Dermis blood vessel endothelial cell (primary cell): ENCODE data around the gene NTN5. TPM values are rescaled to one million over a fixed set of nuclear protein-coding genes. Genes with fewer than 3 reads are reported as not detected.
"Not testable (repeated sequence)": the region's sequence is repeated elsewhere in the genome, so short reads cannot be mapped to it uniquely, and the experiment has no call there.

ENCODE experiments used
- DNase-seq: peaks from one replicate; pipeline ENCODE4 v3.0.0; 2010
- total RNA-seq: library from RNA; depleted of rRNA; stranded (reverse); fragments of >200 nt; gene quantifications from 2 replicates; pipeline ENCODE4 v1.2.3, GENCODE V29; 2014

Gene NTN5
- total RNA-seq, 1 donor from 2014 or later, result not detected

DNA sequence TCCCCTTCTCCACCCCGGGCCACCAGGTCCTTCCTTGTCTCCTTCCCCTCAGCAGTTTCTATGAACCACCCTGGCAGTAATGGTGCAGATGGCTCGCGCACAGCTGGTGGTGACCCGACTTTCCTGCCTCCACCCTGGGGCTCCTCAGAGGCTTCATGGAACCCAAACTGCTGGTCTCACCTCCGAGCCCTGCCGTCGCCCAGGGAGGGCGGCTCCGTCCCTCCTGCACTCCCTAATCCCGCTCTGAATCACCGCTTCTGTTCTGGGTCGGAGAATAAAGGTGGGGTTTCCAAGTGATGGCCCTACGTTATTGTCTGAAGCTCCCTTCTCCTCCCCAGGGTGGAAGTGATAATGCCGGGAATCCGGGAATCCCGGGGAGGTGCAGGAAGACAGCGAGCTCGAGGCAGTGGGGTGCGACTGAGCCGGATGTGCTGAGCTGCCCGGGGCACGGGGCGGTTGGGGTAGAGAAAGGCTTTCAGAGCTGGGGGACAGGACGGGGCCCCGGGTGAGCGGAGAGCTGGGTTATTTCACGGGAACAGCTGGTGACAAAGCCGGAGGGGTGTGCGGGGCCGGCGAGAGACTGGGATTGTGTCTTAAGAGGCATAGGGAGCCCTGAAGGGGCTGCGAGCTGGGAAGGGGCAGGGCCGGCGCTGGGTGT is 23.7 kb upstream of the NTN5 start:
- no peak for DNase-seq

DNA sequence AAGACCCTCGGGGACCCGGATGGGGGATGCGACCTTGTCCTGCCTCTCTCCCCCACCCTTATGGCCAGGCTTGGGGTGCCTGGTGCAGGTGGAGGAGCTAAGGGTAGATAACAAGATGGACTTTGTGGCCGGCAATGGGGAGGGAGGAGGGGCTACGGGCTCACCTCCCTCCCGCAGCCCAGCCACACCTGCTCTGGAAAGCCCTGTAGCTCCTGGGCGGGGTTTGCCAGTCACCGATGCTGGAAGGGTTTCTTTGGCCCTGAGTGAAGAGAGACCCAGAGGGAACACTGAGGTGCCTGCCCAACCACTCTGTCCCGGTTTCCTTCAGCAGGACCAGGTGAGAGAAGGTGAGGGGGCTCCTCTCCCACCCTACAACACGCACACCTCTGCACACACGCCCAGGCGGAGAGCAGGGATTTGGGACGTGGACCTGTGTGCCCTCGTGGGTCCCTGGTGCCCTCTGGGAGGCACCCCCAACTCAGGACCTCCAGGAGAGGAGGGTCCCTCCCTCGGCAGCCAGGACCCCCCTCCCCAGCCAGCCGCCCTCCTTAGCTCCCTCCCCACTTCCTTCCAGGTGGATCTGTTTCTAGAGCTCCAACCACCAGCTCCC is 23.0 kb upstream of the NTN5 start, which contains the start of gene FUT2:
Gene FUT2, plus strand, starts transcription at position 229 of the 610 bp plus-strand sequence. CDS start 6,986 bp downstream, outside the sequence.
- DNase-seq, result no peak

DNA sequence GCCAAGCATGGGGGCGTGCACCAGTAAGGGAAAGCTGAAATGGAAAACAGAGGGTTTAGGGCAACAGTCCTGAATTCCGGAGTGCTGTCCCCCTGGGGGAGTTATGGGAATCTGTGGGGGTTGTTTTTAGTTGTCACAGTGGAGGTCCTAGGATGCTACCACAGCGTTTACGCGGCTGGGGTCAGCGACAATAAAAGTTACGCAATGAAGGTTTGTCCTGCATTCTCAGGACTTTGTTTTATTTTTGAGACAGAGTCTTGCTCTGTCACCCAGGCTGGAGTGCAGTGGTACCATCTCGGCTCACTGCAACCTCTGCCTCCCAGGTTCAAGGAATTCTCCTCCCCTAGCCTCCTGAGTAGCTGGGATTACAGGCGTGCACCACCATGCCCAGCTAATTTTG is 20.8 kb upstream of the NTN5 start:
- not testable (repeated sequence) for DNase-seq

DNA sequence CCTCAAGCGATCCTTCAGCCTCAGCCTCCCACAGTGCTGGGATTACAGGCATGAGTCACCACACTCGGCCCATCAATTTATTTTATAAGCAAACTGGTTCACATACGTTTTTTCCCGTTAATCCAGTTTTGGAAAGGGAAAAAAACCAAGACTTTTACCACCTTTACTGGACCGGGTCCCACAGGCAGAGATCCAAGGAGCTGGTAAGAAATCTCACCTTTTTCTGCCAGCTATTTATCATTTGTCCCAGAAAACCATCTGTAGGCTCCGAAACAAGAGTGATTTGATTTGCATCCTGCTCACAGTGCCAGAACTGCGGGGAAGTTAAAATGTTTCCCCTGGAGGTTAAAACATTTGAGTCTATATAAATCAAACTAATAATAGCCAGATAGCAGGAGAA is 16.6 kb upstream of the NTN5 start:
- DNase-seq, result no peak

- DNase-seq, result no peak
Observed at GRCh38 chr19:48687776-48688175, 15.0 kb upstream of the NTN5 start.

- DNase-seq, result not testable (repeated sequence)
Observed at GRCh38 chr19:48686637-48687036, 13.8 kb upstream of the NTN5 start.

- DNase-seq, result no peak
Observed at GRCh38 chr19:48686088-48686487, 13.3 kb upstream of the NTN5 start.

- DNase-seq, result no peak
Observed at GRCh38 chr19:48685583-48685982, 12.8 kb upstream of the NTN5 start.

- peak; percentile 65 for DNase-seq
Observed at GRCh38 chr19:48683349-48683748, 10.5 kb upstream of the NTN5 start.

GRCh38 chr19:48681127-48681470 is 8.3 kb upstream of the NTN5 start:
- DNase-seq, result no peak

DNA sequence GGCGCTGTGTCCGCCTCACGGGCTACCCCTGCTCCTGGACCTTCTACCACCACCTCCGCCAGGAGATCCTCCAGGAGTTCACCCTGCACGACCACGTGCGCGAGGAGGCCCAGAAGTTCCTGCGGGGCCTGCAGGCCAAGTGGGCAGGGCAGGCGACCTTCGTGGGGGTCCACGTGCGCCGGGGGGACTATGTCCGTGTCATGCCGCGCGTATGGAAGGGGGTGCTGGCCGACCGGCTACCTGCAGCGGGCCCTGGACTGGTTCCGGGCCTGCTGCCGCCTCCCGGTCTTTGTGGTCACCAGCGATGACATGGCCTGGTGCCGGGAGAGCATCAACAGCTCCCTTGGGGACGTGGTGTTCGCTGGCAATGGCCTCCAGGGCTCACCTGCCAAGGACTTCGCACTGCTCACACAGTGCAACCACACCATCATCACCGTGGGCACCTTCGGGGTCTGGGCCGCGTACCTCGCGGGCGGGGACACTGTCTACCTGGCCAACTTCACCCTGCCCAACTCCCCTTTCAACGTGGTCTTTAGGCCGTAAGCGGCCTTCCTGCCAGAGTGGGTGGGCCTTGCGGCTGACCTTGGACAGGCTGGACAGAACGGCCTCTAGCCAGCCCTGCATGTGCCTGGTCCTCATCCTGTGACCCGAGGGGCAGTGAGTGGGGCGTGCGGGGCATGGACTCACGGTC is 7.8 kb upstream of the NTN5 start:
- no peak for DNase-seq

DNA sequence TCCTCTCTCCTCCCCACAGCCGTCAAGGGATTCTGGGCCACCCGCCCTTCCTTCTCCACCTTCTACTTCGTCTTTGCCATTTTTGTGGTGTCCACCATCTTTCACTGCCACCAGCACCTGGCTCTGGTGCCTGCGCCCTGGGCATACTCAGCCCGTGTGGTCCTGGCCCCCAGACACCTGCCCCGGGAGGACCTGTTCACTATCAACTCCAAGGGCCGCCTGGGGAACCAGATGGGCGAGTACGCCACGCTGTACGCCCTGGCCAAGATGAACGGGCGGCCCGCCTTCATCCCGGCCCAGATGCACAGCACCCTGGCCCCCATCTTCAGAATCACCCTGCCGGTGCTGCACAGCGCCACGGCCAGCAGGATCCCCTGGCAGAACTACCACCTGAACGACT is 7.2 kb upstream of the NTN5 start:
- DNase-seq, result not testable (repeated sequence)

GRCh38 chr19:48678201-48678600 is 5.4 kb upstream of the NTN5 start:
- DNase-seq, result no peak

DNA sequence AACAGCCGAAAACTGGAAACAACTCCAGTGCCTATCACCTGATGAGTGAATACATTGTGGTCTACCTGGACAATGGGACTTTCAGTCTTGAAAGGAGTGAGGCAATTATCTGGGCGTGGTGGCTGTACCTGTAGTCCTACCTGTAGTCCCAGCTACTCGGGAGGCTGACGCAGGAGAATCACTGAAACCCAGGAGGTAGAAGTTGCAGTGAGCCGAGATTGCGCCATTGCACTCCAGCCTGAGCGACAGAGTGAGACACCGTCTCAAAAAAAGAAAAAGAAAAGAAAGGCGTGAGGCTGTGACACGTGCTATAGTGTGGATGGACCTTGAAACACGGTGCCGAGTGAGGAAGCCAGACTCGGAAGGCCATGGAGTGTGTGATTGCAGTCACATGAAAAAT is 4.1 kb upstream of the NTN5 start:
- no peak for DNase-seq

DNA sequence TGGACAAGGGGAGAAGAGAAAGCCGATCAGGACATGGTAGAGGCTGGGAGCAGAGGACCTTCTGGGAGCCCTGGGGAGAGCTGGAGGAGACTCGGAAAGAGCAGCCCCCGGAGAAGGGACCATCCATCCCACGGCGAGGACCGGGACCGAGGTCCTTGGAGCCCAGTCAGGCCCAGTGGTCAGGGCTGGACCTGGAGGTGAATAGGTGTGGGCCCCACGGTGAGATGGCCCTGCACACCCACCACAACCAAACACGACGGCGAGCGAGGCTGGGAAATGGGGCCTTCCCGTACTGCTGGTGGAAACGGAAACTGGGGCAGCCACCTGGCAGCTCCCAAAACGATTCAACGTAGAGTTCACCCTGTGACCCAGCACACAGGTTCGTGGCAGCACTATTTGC is 3.7 kb upstream of the NTN5 start:
- DNase-seq, result no peak

DNA sequence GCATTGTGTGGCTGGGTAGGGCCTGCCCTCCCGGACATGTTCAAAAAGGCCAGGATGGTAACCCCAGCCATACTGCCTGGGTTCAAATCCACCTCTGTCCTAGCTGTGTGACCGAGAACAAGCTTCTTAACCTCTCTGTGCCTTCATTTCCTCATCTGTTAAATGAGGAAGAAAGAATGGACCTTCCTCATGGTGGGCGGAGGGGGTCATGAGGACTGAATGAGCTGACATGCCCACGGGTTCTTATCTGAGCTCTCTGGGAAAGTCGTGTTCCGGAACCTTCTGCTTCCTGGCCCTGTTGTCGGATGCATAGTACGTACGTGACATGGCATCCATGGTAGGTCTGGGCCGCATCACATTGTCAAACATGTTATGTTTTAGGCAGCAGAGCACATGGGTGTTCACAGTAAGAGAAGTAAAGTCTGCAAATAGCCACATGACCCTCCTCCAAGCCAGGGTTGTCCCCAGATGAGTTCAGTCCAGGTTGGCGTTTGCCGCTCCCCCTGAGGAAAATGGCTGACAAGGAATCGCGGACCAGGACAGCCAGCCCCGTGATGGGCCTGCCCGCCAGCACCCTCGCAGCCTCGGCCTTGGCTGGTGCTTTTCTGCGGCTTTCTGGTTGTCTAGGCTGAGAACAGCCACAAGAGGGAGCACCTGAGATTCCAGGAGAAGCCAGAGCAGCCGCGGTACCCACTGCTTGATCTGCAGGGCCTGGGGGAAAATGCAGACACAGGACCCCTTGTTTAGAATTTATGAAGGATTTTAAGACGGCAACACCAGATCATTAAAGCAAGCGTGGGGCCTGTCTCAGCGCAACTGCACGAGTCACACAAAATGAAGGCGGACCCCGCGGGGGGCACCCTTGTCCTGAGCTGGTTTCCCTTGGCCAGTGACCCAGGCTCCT is 2.4 kb upstream of the NTN5 start:
- peak; percentile 91 for DNase-seq

GRCh38 chr19:48674216-48674809 is 1.5 kb upstream of the NTN5 start:
- no peak for DNase-seq

- DNase-seq, result no peak
Observed at GRCh38 chr19:48673436-48674100, 751 bp upstream of the NTN5 start.

GRCh38 chr19:48671446-48671995 is 1.3 kb downstream of the NTN5 start:
- no peak for DNase-seq

DNA sequence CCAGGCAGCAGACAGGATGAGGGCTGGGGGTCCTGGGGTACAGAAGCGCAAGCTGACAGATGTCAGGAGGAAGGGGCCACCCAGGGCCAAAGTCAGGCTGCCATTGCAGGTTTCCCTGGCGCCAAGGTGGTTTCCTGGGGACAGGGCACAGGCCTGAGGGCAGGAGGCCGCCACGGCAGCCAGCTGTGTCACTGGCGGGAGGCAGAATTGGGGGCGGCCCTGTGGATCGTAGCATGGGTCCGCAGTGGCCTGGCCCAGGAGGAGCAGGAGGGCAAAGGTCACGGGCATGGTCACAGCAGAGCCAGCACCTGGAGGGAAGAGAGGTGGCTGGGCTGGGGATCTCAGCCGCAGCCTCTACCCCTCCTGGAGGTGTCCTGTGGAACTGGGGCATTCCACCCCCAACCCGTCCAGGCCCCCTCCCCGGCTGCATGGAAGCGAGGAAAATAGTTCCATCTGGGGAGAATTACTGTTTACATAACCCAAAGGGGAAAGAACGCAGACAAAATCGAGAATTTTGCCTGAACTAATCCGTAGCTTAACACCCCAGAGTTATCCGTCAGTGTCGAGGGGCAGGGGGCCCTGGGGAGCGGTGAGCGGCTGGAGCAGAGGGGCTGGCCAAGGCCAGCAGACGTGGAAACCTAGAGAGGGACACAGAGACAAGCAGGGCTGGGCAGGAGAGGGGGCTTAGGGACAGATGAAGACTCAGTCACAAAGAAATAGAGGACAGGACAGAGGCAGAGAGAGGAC is 1.9 kb downstream of the NTN5 start:
- DNase-seq, result no peak
